Endodermal cell (in vitro differentiated cells): ENCODE data around the gene ZCCHC24. TPM values are rescaled to one million over a fixed set of nuclear protein-coding genes. Genes with fewer than 3 reads are reported as not detected.

Experiments used
- DNase-seq: peaks from one replicate; pipeline ENCODE4 v3.0.0-alpha.2; 2017
- H3K27ac ChIP-seq: 2 replicates; pipeline ENCODE4 v1.5.1; 2013; ENCODE audit warnings: mild to moderate bottlenecking, low read depth, low read length, moderate library complexity
- H3K27me3 ChIP-seq: 2 replicates; pipeline ENCODE4 v1.6.1; 2013; ENCODE audit warnings: mild to moderate bottlenecking, low read length, moderate library complexity; ENCODE audit not compliant: insufficient read depth, control insufficient read depth, poor library complexity, severe bottlenecking
- H3K36me3 ChIP-seq: 2 replicates; pipeline ENCODE4 v1.7.0; 2013; ENCODE audit warnings: mild to moderate bottlenecking, low read length, moderate library complexity; ENCODE audit not compliant: control insufficient read depth, insufficient read depth
- H3K4me1 ChIP-seq: one replicate; pipeline ENCODE4 v1.7.0; 2013; ENCODE audit warnings: low read length; ENCODE audit not compliant: control insufficient read depth, insufficient read depth
- H3K4me3 ChIP-seq: 2 replicates; pipeline ENCODE4 v1.5.1; 2013; ENCODE audit warnings: mild to moderate bottlenecking, low read length, moderate library complexity
- H3K9ac ChIP-seq: 2 replicates; pipeline ENCODE4 v1.6.1; 2013; ENCODE audit warnings: mild to moderate bottlenecking, low read length, moderate library complexity; ENCODE audit not compliant: poor library complexity, severe bottlenecking; ENCODE audit errors: extremely low read depth
- H3K9me3 ChIP-seq: 2 replicates; pipeline ENCODE4 v1.6.1; 2013; ENCODE audit warnings: mild to moderate bottlenecking, low read length, moderate library complexity; ENCODE audit not compliant: control insufficient read depth
- H3K27ac Mint-ChIP-seq: 2 replicates; pipeline ENCODE4 v1.8.0; 2020; ENCODE audit warnings: mixed read lengths
- H3K27me3 Mint-ChIP-seq: 2 replicates; pipeline ENCODE4 v1.8.0; 2021; ENCODE audit warnings: mild to moderate bottlenecking, mixed read lengths; ENCODE audit not compliant: insufficient read depth
- H3K36me3 Mint-ChIP-seq: 2 replicates; pipeline ENCODE4 v1.8.0; 2020; ENCODE audit warnings: low read depth, mixed read lengths
- H3K4me1 Mint-ChIP-seq: 2 replicates; pipeline ENCODE4 v1.8.0; 2020; ENCODE audit warnings: mixed read lengths
- H3K4me3 Mint-ChIP-seq: 2 replicates; pipeline ENCODE4 v1.8.0; 2020; ENCODE audit warnings: mild to moderate bottlenecking, moderate library complexity, mixed read lengths
- H3K9me3 Mint-ChIP-seq: 2 replicates; pipeline ENCODE4 v1.8.0; 2020; ENCODE audit warnings: mild to moderate bottlenecking, mixed read lengths
- WGBS, 2 experiments: methylation state at CpG; one replicate each; pipeline versions ENCODE4 v1.1.5 to v1.1.7; 2013; ENCODE audit warnings: missing lambda C conversion rate in 2 of 2, mixed read lengths in 1 of 2; ENCODE audit not compliant: insufficient coverage in 1 of 2, insufficient read length in 1 of 2; 5-methylcytosine and 5-hydroxymethylcytosine counted together
- total RNA-seq, 2 donors: library from RNA; stranded (reverse); fragmentation: NEBNext Ultra II Directional in 1 of 2; extraction: Animal tissue kit (Norgen Biotek cat#: 25700) in 1 of 2; gene quantifications; 2 replicates in 1 of 2; 3 replicates in 1 of 2; pipeline ENCODE4 v1.2.1, GENCODE V29; 2021
- TF ChIP-seq, protein P1 (sequence below): fragments of 200-600 bp; sonication (generic); conservative IDR thresholded peaks from 2 replicates; pipeline ENCODE4 v1.5.0; 2021; ENCODE audit warnings: antibody characterized with exemption, mild to moderate bottlenecking

ZCCHC24 gene
- total RNA-seq, 2 donors from 2014 or later: 7.6 to 10.7 TPM

DNA sequence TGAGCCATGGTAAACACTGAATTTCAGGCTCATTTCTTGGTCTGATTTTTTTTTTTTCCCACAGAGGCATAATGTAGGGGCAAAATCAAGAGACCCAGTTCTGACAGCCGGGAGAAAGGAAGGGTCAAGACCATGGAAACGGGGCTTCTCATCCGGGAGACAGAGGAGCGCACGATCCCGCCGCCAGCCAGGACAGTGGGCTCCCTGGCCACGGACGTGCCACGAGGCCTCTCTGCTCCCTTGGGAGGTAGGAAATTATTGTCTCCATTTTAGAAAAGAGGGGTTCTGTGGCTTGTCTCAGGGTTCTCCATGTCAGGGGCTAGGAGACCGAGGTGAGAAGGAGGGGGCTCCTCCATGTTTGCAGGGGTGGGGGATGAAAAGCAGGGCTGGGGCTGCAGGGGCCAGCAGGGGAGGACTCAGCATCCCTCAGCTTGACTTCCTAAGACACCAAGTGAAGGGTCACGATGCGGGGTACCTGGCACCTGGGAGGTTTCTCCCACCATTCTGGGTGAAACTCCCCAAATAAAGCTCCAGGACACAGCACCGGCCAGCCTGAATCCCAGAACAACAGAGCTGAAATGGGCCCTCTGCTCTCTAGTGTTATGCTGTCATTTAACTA, 60.5 kb downstream of the ZCCHC24 start:
- Mint-ChIP-seq H3K36me3 (no peaks in the 10 kb centered on the region), H3K27me3 (no peaks in the 10 kb centered on the region), H3K4me1 (peaks cover 2% of the 10 kb centered on the region), H3K27ac (no peak overlapping the region), H3K9me3 (no peaks in the 10 kb centered on the region), H3K4me3 (no peak overlapping the region)
- Histone ChIP-seq H3K9me3 (no peaks in the 10 kb centered on the region), H3K27me3 (no peaks in the 10 kb centered on the region), H3K36me3 (no peaks in the 10 kb centered on the region), H3K4me3 (no peak overlapping the region), H3K9ac (no peak overlapping the region), H3K27ac (no peak overlapping the region), H3K4me1 (peaks cover 3% of the 10 kb centered on the region)
- TF ChIP-seq, protein P1, sequence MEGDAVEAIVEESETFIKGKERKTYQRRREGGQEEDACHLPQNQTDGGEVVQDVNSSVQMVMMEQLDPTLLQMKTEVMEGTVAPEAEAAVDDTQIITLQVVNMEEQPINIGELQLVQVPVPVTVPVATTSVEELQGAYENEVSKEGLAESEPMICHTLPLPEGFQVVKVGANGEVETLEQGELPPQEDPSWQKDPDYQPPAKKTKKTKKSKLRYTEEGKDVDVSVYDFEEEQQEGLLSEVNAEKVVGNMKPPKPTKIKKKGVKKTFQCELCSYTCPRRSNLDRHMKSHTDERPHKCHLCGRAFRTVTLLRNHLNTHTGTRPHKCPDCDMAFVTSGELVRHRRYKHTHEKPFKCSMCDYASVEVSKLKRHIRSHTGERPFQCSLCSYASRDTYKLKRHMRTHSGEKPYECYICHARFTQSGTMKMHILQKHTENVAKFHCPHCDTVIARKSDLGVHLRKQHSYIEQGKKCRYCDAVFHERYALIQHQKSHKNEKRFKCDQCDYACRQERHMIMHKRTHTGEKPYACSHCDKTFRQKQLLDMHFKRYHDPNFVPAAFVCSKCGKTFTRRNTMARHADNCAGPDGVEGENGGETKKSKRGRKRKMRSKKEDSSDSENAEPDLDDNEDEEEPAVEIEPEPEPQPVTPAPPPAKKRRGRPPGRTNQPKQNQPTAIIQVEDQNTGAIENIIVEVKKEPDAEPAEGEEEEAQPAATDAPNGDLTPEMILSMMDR: no peak
- 87 to 88% methylated on average over 11 to 14 of the region's 14 CpGs for WGBS, 2 experiments
- no peak for DNase-seq

DNA sequence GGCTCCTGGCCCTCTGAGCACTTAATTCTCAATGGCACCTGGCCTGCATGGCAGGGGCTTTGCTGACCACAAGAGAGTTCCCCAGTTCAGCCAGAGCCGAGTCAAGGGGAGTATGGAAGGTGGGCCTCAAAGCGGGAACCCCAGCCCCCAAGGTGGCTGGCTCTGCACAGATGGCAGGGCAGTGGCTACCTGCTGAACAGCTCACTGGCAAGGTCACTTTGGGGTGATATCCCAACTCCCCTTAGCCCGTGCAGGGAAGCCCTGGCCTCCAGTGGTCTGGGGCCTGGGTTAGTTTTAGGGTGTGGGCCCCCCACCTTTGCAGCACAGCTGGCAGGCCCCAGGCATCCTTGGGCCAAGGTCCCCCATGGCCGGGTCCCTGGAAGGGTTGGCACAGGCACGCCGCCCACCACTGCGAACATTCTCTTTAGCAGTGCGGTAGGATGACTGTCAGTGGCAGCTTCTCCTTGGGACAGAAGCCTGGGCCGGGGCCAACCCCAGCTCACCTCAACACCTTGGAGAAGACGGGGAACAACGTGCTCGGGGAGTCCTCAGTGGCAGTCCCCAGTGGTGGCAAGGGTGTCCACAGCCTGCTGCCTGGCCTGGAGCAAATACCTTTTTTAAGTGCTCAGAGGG, 61.3 kb downstream of the ZCCHC24 start:
- H3K36me3 Mint-ChIP-seq: no peaks in the 10 kb centered on the region
- Histone ChIP-seq H3K9me3 (no peaks in the 10 kb centered on the region), H3K4me1 (peaks cover 3% of the 10 kb centered on the region), H3K36me3 (no peaks in the 10 kb centered on the region), H3K27ac (no peak overlapping the region), H3K27me3 (no peaks in the 10 kb centered on the region), H3K9ac (no peak overlapping the region), H3K4me3 (no peak overlapping the region)
- no peak overlapping the region for H3K27ac Mint-ChIP-seq
- no peaks in the 10 kb centered on the region for H3K9me3 Mint-ChIP-seq
- peaks cover 2% of the 10 kb centered on the region for H3K4me1 Mint-ChIP-seq
- TF ChIP-seq, protein P1: no peak
- no peaks in the 10 kb centered on the region for H3K27me3 Mint-ChIP-seq
- H3K4me3 Mint-ChIP-seq: no peak overlapping the region
- 94 to 95% methylated on average over 5 to 12 of the region's 12 CpGs for WGBS, 2 experiments
- DNase-seq: peak; percentile 45

DNA sequence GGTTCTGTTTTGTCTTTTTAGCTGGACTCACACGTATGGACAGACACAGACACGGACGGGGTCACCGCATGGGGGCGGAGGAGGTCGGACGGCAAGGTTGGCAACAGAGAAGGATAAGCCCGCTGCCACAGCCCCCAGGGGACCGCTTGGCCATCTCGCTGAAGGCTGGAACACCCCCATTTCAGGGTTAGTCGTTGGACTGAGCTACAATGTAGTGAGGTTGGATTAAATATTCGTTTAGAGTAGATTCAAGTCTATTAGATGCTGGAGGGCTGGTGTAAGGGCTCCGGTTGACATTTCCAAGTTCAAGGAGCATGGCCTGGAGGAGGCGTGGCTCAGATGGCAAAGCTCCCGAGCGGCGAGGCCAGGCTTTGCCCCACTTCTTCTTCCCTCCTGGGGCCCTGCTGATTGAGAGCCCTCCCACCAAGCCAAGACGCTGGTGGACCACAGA, 62.9 kb downstream of the ZCCHC24 start:
- Histone ChIP-seq H3K27ac (no peak overlapping the region), H3K9ac (no peak overlapping the region)

More for the DNA sequence above, 62.9 kb downstream of the ZCCHC24 start:
- Histone ChIP-seq H3K4me1 (peaks cover 3% of the 10 kb centered on the region), H3K9me3 (no peaks in the 10 kb centered on the region), H3K4me3 (no peak overlapping the region), H3K36me3 (no peaks in the 10 kb centered on the region), H3K27me3 (no peaks in the 10 kb centered on the region)
- H3K27ac Mint-ChIP-seq: no peak overlapping the region
- no peak overlapping the region for H3K4me3 Mint-ChIP-seq
- H3K36me3 Mint-ChIP-seq: no peaks in the 10 kb centered on the region
- WGBS, 2 experiments: 84 to 88% methylated on average over 15 to 18 of the region's 18 CpGs
- no peaks in the 10 kb centered on the region for H3K9me3 Mint-ChIP-seq
- H3K27me3 Mint-ChIP-seq: no peaks in the 10 kb centered on the region
- peak; percentile 50 for DNase-seq
- TF ChIP-seq, protein P1: no peak
- peaks cover 2% of the 10 kb centered on the region for H3K4me1 Mint-ChIP-seq
